K562 (cell line): ENCODE measurements around the gene DIS3L2. TPM values are rescaled to one million over a fixed set of nuclear protein-coding genes. Genes with fewer than 3 reads are reported as not detected.
A peak's percentile ranks its signal among the peaks of the same experiment; 100 is the strongest.

ENCODE experiments used
- ATAC-seq: fragments of 200-7000 bp; cut with Tn5 transposase; 3 replicates; pipeline ENCODE4 v1.9.1; 2020; ENCODE audit warnings: moderate library complexity
- BruUV-seq: library from RNA; stranded (reverse); fragments of 400-500 nt; replicated peaks from 2 replicates; lab custom pipeline; 2021; lab: Mats Ljungman, UMichigan
- CTCF ChIA-PET: fragments of 300-600 bp; formaldehyde crosslinking; extraction: SDS; loops from one replicate; lab custom pipeline; 2021; ENCODE audit warnings: low intra/inter-chr PET ratio; lab: Yijun Ruan, JAX
- POLR2A ChIA-PET: fragments of 300-600, 350-650 bp; sonication (Branson Sonifier 250); formaldehyde crosslinking; extraction: SDS; loops from one replicate; lab custom pipeline; 2021; ENCODE audit warnings: antibody characterized with exemption, inconsistent platforms; lab: Yijun Ruan, JAX
- DNase-seq, 4 experiments: peaks; one replicate each; pipeline versions ENCODE4 v3.0.0 to v3.0.0-alpha.2; 2011 to 2018; ENCODE audit warnings: low spot score in 3 of 4, mixed read lengths in 3 of 4; ENCODE audit errors: extremely low read depth in 1 of 4
- FAIRE-seq: peaks from 2 replicates; lab custom pipeline; 2011; peaks lifted over from hg19 to GRCh38; lab: Jason Lieb, UNC
- H2AFZ ChIP-seq: 2 replicates; pipeline ENCODE4 v1.6.0; 2011; ENCODE audit warnings: low read depth, low read length, control low read depth, inconsistent platforms
- H3K27ac ChIP-seq: fragments of 200-600 bp; 3 replicates; pipeline ENCODE4 v1.8.0; 2011; ENCODE audit warnings: low read depth, mild to moderate bottlenecking, control low read depth, inconsistent platforms, low read length, moderate library complexity, mixed read lengths; ENCODE audit errors: extremely low read depth
- H3K27me3 ChIP-seq, 2 experiments: fragments of 300-600 bp in 1 of 2; 2 replicates in 1 of 2; 3 replicates in 1 of 2; pipeline versions ENCODE4 v1.6.0 to v1.8.0; 2011; ENCODE audit warnings: inconsistent platforms in 2 of 2, low read length in 2 of 2, mild to moderate bottlenecking in 1 of 2, mixed read lengths in 1 of 2, moderate library complexity in 1 of 2; ENCODE audit not compliant: control insufficient read depth in 2 of 2, insufficient read depth in 2 of 2
- H3K36me3 ChIP-seq: fragments of 300-600 bp; 3 replicates; pipeline ENCODE4 v1.8.0; 2011; ENCODE audit warnings: mild to moderate bottlenecking, low read length, inconsistent platforms; ENCODE audit not compliant: control insufficient read depth, insufficient read depth
- H3K4me1 ChIP-seq, 2 experiments: fragments of 200-600 bp in 1 of 2; replicated peaks in 1 of 2; 2 replicates in 1 of 2; 3 replicates in 1 of 2; pipeline versions ENCODE4 v1.5.1 to v1.8.0; 2011; ENCODE audit warnings: inconsistent platforms in 2 of 2, low read length in 2 of 2, mild to moderate bottlenecking in 1 of 2, mixed read lengths in 1 of 2, moderate library complexity in 1 of 2; ENCODE audit not compliant: control insufficient read depth in 2 of 2, insufficient read depth in 2 of 2
- H3K4me2 ChIP-seq: 2 replicates; pipeline ENCODE4 v1.6.1; 2011; ENCODE audit warnings: low read length, control low read depth, inconsistent platforms, mixed read lengths; ENCODE audit not compliant: insufficient read depth
- H3K4me3 ChIP-seq: fragments of 200-600 bp; sonication (generic), shearing (Covaris generic); 2 replicates; pipeline ENCODE4 v1.5.1; 2016; ENCODE audit warnings: control low read depth, inconsistent platforms
- H3K79me2 ChIP-seq: fragments of 200-600 bp; 3 replicates; pipeline ENCODE4 v1.8.0; 2011; ENCODE audit warnings: low read length, inconsistent platforms; ENCODE audit not compliant: control insufficient read depth, insufficient read depth
- H3K9ac ChIP-seq, 2 experiments: 2 replicates each; pipeline versions ENCODE4 v1.6.0 to v1.6.1; 2011; ENCODE audit warnings: low read depth in 2 of 2, low read length in 2 of 2, control low read depth in 1 of 2, inconsistent platforms in 1 of 2, mild to moderate bottlenecking in 1 of 2, mixed read lengths in 1 of 2; ENCODE audit not compliant: insufficient read depth in 1 of 2
- H3K9me1 ChIP-seq: one replicate; pipeline ENCODE4 v1.6.0; 2011; ENCODE audit warnings: inconsistent platforms, mild to moderate bottlenecking, low read length, moderate library complexity; ENCODE audit not compliant: control insufficient read depth, insufficient read depth
- H3K9me3 ChIP-seq: replicated peaks from 2 replicates; pipeline ENCODE4 v1.5.1; 2011; ENCODE audit warnings: low read depth, low read length, inconsistent platforms; ENCODE audit not compliant: control insufficient read depth, insufficient read depth
- H4K20me1 ChIP-seq: replicated peaks from 2 replicates; pipeline ENCODE4 v1.6.1; 2011; ENCODE audit warnings: low read length, inconsistent platforms, mixed read lengths; ENCODE audit not compliant: control insufficient read depth, insufficient read depth
- BHLHE40 ChIP-seq: IDR thresholded peaks from 2 replicates; pipeline ENCODE4 v1.6.1; 2011; ENCODE audit warnings: low read length, improper control_type of control experiment
- CBFA2T3 ChIP-seq: fragments of 450-650 bp; IDR thresholded peaks from 2 replicates; pipeline ENCODE4 v1.6.1; 2017
- ELK1 ChIP-seq: sonication (generic); formaldehyde crosslinking; IDR thresholded peaks from 2 replicates; pipeline ENCODE4 v1.8.1; 2022; ENCODE audit warnings: missing genetic modification reagents
- POLR2G ChIP-seq: fragments of 200-400 bp; formaldehyde crosslinking; IDR thresholded peaks from 2 replicates; pipeline ENCODE4 v1.6.1; 2017; ENCODE audit warnings: low read depth, mild to moderate bottlenecking, antibody characterized with exemption, low read length, moderate library complexity
- SMARCB1 ChIP-seq: IDR thresholded peaks from 2 replicates; pipeline ENCODE4 v1.6.1; 2011; ENCODE audit warnings: improper control_type of control experiment, low read depth; ENCODE audit not compliant: insufficient read length
- ZMIZ1 ChIP-seq, 2 experiments: fragments of 150-350 bp in 1 of 2; IDR thresholded peaks; 2 replicates each; pipeline ENCODE4 v1.6.1; 2012 to 2016; ENCODE audit warnings: low read depth in 2 of 2, low read length in 2 of 2, mild to moderate bottlenecking in 1 of 2, moderate library complexity in 1 of 2
- WGBS: fragments of 100-300 bp; shearing (Covaris generic); methylation state at CpG from one replicate; pipeline ENCODE4 v1.1.6; 2016; ENCODE audit warnings: low coverage, mixed read lengths; ENCODE audit not compliant: insufficient coverage; ENCODE audit errors: missing lambda C conversion rate; 5-methylcytosine and 5-hydroxymethylcytosine counted together
- in situ Hi-C: fragments of 300-500 bp; cut with MboI; formaldehyde crosslinking; loops from 4 replicates; pipeline ENCODE4 v1.15.0; 2018; ENCODE audit warnings: inconsistent platforms, mixed read lengths
- intact Hi-C: fragments of 100-400 bp; cut with micrococcal nuclease; formaldehyde crosslinking; loops from 2 replicates; pipeline ENCODE4 v1.14.2; 2022
- polyA plus RNA-seq, 8 experiments: library from polyadenylated mRNA; depleted of rRNA in 4 of 8; stranded (reverse) in 5 of 8; unstranded in 3 of 8; fragments of >200 nt; fragmentation: Nextera tagmentation in 2 of 8; fragmentation: Illumina TruSeq in 1 of 8; extraction: Ambion mirVana in 2 of 8; extraction: Trizol in 1 of 8; gene quantifications; 2 replicates each; pipeline versions ENCODE4 v1.2.1 to v1.2.3, GENCODE V29; 2011 to 2014; ENCODE audit warnings: inconsistent platforms in 1 of 8, missing spikeins in 1 of 8
- total RNA-seq, 7 experiments: library from RNA; depleted of rRNA in 6 of 7; stranded (reverse); fragments of >200 nt in 6 of 7; fragmentation: Illumina TruSeq in 2 of 7; extraction: Trizol in 2 of 7; gene quantifications; 2 replicates each; pipeline versions ENCODE4 v1.2.1 to v1.2.3, GENCODE V29; 2011 to 2021; ENCODE audit warnings: low replicate concordance in 1 of 7

DIS3L2 gene
- total and polyA plus RNA-seq, 9 of the 15 experiments (the other 6 are each of a cell fraction or from before 2014, with no cell fraction given), result 1.5 to 19.2 (median 11.2) TPM

- TF ChIP-seq ELK1, result no peak
- TF ChIP-seq SMARCB1, result no peak
- peak; percentile 37; the same call in 1 of the 2 replicates for TF ChIP-seq BHLHE40
These were observed 44.0 kb upstream of the DIS3L2 start (continued) for GRCh38 chr2:231917280-231918066.

GRCh38 chr2:231918501-231919330 lies 42.8 kb upstream of the DIS3L2 start:
- ChIA-PET CTCF (no interaction called here), POLR2A (interaction anchor here (0.6 kb wide), 1 partner anchor 457 kb away, joined by 3 read pairs; no protein-coding TSS in a partner anchor)
- FAIRE-seq (no peak), ATAC-seq (no peak), DNase-seq (no peak)
- Histone ChIP-seq H4K20me1 (peaks cover 4% of the 10 kb centered on the region; the same call in 1 of the 2 replicates), H3K9ac (no peak overlapping the region; a peak in 2 of 4 replicates), H3K4me3 (no peak overlapping the region), H3K9me1 (no peaks in the 10 kb centered on the region), H3K9me3 (no peaks in the 10 kb centered on the region), H3K36me3 (no peaks in the 10 kb centered on the region), H3K4me1 (peaks cover 0 to 4% of the 10 kb centered on the region in 2 experiments; a peak in 2 of 5 replicates), H3K4me2 (no peak overlapping the region), H2AFZ (no peak overlapping the region), H3K27me3 (peaks cover 15 to 47% of the 10 kb centered on the region in 2 experiments), H3K79me2 (no peaks in the 10 kb centered on the region), H3K27ac (no peak overlapping the region)
- in situ Hi-C loops (no loop called here), intact Hi-C loops (no loop called here)
- WGBS, result 9% methylated on average over 16 of the region's 21 CpGs
- no TSS peak for BruUV-seq
- TF ChIP-seq ZMIZ1 (IDR thresholded peaks at IDR 0.05; ENCODE audit: low read depth in 2 of 2, low read length in 2 of 2) (no peak), POLR2G (no peak), CBFA2T3 (0 out of 2 replicates have a peak, but pooled peaks have one; percentile 10)
